GM19351 (cell line): ENCODE results near the gene ESPN.

ENCODE experiments used
- ATAC-seq: cut with Tn5 transposase; IDR thresholded peaks from one replicate; pipeline ENCODE4 v1.9.1; 2021; ENCODE audit warnings: mild to moderate bottlenecking, moderate library complexity; ENCODE audit not compliant: unreplicated experiment

The ESPN gene

GRCh38 chr1:6495540-6496364 is 71.2 kb downstream of the ESPN start:
- no peak for ATAC-seq

GRCh38 chr1:6496365-6496721 is 71.8 kb downstream of the ESPN start:
- no peak for ATAC-seq

- no peak for ATAC-seq
Observed at GRCh38 chr1:6496890-6497214, 72.3 kb downstream of the ESPN start.

GRCh38 chr1:6497215-6497866 is 72.8 kb downstream of the ESPN start:
- no peak for ATAC-seq

GRCh38 chr1:6497867-6498575 is 73.4 kb downstream of the ESPN start:
- ATAC-seq, result no peak

GRCh38 chr1:6498576-6499111 is 74.1 kb downstream of the ESPN start:
- no peak for ATAC-seq

GRCh38 chr1:6499296-6499695 is 74.7 kb downstream of the ESPN start:
- no peak for ATAC-seq

- no peak for ATAC-seq
Observed at GRCh38 chr1:6500544-6501278, 76.1 kb downstream of the ESPN start.

GRCh38 chr1:6501279-6501813 is 76.8 kb downstream of the ESPN start:
- no peak for ATAC-seq

GRCh38 chr1:6502000-6502891 is 77.7 kb downstream of the ESPN start:
- no peak for ATAC-seq

- ATAC-seq, result no peak
Observed at GRCh38 chr1:6503884-6504602, 79.5 kb downstream of the ESPN start.

GRCh38 chr1:6504887-6505286 is 80.3 kb downstream of the ESPN start:
- ATAC-seq, result no peak

GRCh38 chr1:6505367-6506209 is 81.0 kb downstream of the ESPN start:
- no peak for ATAC-seq

GRCh38 chr1:6506210-6507036 is 81.8 kb downstream of the ESPN start:
- no peak for ATAC-seq

- ATAC-seq, result no peak
Observed at GRCh38 chr1:6507037-6507428, 82.5 kb downstream of the ESPN start.

GRCh38 chr1:6507461-6507911 is 82.9 kb downstream of the ESPN start:
- ATAC-seq, result no peak

- ATAC-seq, result no peak
Observed at GRCh38 chr1:6508154-6508815, 83.7 kb downstream of the ESPN start.
